GM21717 (cell line): Measurements from ENCODE around the gene C12orf76.
"Not testable (repeated sequence)": the region's sequence is repeated elsewhere in the genome, so short reads cannot be mapped to it uniquely, and the experiment has no call there.

ENCODE experiments used
- ATAC-seq: cut with Tn5 transposase; IDR thresholded peaks from one replicate; pipeline ENCODE4 v1.9.1; 2021; ENCODE audit warnings: mild to moderate bottlenecking, moderate library complexity; ENCODE audit not compliant: unreplicated experiment

C12orf76 gene

DNA sequence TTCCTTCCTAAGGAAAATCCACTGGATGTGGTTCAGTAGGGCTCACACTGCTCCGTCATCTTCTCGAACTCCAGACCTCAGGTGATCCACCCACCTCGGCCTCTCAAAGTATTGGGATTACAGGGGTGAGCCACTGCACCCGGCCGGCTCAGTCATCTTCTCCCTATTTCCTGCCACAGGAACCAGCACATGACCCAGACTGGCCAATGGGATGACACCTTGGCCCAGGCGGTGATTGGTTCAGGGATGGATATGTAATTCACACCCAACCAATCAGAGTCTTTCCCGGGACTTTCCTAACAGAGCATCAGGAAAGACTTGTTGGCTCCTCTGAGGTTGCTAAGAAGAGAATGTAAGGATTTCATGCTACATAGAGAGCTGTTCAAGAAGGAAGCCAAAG is 19.2 kb upstream of the C12orf76 start:
- no peak for ATAC-seq

DNA sequence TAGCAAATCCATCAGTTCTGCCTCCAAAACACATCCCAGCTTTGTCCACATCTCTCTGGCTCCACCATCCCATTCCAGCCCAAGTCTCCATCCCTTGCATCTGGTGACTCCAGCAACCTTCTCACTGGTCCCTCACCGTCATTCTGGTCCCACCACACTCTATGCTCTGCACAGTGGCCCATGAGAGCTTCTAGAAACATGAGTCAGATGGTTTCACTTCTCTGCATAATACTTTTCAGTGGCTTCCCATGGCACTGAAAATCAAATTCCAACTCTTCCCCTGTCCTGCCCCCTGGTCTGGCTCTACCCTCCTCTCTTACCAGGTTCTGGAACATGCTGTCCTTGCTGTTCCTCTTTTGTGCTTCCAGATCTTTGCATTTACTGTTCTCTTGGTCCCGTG is 17.2 kb upstream of the C12orf76 start:
- no peak for ATAC-seq

DNA sequence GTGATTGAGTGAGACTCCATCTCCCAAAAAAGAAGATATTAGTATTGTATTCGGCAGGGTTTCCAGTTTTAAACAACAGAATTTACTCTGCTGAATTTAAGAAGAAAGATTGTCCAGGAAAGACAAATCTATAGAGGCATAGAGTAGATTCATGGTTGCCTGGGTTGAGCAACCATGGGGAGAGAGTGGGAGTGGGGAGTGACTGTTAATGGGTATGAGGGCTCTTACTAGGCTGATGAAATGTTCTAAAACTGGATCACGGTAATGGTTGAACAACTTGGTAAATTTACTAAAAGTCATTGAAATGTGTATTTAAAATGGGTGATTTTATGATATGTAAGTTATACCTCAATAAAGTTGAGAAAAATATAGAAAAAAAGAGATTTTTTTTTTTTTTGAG is 13.9 kb upstream of the C12orf76 start:
- ATAC-seq, result no peak

DNA sequence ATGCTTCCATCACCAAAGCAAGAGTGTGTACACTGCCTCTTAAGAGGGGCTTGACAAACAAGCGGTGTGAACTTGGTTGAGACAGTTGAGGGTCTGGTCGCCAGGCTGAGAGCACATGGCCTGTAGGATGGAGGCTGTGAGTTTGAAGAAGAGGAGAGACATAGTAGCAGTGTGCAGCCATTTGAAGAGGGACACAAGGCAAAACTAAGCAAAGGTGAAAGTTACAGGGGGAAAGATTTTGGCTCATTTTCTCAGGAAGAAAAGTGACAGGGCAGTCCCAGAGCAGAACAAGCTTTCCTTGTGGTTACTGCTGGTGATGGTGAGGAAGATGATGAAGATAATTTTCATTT is 11.3 kb upstream of the C12orf76 start:
- ATAC-seq, result no peak

DNA sequence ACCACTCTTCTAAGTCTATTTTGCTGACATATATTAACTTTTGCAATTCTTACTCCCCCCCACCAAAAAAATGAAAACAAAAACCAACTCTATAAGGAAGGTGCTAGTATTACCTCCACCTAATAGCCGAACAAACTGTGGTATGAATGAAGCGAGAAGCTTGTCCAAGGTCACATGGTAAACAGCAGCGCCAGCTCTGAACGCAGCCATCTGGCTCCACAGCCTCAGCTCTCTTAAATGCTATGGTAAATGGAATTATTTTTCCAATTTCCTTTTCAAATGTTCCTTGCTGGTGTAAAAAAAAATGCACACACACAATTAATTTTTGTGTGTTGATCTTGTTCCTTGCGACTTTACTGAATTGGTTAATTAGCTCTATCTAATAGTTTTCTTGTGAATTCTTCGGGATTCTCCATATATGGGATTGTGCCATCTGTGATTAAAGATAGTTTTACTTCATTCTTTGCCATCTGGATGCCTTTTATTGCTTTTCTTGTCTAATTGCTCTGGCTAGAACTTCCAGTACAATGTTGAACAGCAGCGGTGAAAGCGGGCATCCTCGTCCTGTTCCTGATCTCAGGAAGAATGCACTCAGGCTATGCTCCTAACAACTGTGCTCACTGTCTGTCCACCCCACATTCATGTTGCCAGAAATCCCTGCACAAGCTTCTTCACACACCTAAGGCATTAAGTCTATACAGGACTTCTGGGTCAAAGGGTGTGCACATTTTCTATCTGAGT is 10.7 kb upstream of the C12orf76 start:
- no peak for ATAC-seq

DNA sequence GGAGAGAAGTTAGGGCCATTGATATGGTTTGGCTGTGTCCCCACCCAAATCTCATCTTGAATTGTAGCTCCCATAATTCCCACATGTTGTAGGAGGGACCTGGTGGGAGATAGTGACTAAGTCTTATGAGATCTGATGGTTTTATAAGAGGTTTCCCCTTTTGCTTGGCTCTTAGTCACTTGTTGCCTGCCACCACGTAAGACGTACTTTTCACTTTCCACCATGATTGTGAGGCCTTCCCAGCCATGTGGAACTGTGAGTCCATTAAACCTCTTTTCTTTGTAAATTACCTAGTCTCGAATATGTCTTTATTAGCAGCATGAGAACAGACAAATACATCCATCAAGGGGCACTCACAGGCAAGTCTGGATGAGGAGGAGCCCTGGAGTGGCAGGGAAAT is 8.3 kb upstream of the C12orf76 start:
- ATAC-seq, result not testable (repeated sequence)

DNA sequence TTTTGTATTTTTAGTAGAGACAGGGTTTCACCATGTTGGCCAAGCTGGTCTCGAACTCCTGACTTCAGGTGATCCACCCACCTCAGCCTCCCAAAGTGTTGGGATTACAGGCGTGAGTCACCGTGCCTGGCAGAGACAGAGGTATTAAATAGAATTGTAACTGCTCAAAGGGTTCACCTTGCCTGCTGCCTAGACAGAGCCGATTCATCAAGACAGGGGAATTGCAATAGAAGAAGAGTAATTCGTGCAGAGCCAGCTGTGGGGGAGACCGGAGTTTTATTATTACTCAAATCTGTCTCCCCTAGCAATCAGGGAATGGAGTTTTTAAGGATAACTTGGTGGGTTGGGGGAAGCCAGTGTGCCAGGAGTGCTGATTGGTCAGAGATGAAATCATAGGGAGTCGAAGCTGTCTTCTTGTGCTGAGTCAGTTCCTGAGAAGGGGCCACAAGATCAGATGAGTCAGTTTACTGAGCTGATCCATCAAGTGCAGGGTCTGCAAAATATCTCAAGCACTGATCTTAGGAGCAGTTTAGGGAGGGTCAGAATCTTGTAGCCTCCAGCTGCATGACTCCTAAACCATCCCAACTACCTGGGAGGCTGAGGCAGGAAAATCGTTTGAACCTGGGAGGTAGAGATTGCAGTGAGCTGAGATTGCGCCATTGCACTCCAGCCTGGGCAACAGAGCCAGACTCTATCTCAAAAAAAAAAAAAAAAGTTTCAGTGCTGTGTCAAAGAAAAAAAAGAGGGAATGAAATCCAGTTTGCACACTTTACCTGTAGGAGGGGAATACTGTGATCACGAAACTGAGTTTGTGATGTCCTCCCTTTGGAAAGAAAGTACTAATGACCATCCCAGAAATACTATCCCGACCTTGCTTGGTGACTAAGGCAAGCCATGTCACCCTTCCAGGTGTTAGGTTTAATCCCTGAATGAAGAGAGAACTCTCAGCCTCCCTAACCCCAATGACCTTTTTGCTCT is 7.3 kb upstream of the C12orf76 start:
- ATAC-seq, result not testable (repeated sequence)

DNA sequence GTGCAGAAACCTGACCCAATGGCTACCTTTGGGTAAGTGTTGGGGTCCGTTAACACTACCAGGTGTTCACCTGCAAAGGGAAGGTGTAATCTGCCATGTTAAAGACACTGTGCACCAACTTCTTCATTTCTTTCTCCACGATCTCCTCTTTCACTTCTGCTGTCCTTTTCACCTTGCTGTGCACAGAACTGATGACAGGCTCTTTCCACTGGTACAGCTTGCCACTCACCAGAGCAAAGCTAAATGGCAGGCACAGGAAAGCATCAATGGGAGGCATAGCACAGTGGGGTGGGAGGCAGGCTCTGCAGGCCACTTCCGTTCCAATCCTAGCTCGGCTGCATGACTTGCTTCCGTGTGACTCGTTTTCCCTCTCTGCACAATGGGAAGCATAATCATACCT is 2.6 kb upstream of the C12orf76 start:
- ATAC-seq, result no peak

DNA sequence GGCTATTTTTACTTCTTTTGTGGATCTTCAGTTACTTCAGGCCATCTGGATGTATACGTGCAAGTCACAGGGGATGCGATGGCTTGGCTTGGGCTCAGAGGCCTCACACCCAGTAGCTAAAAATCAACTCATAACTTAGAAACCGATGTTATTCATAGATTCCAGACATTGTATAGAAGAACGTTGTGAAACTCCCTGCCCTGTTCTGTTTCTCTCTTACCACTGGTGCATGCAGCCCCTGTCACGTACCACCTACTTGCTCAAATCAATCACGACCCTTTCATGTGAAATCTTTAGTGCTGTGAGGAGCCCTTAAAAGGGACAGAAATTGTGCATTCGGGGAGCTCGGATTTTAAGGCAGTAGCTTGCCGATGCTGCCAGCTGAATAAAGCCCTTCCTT is 1.3 kb upstream of the C12orf76 start:
- not testable (repeated sequence) for ATAC-seq

DNA sequence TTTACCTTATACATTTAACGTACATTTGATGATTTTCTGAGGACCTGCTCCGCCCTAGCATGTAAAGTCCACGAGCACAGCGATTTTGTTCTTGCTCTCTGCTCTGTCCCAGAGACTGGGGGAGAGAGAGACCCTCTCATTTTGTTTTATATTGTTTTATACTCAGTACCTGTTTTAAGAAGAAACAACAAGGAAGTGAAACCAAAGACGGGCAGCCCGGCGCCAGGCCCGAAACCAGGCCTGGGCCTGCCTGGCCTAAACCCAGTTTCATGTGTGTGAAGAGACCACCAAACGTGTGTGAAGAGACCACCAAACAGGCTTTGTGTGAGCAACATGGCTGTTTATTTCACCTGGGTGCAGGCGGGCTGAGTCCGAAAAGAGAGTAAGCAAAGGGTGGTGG is 712 bp upstream of the C12orf76 start:
- ATAC-seq, result not testable (repeated sequence)

DNA sequence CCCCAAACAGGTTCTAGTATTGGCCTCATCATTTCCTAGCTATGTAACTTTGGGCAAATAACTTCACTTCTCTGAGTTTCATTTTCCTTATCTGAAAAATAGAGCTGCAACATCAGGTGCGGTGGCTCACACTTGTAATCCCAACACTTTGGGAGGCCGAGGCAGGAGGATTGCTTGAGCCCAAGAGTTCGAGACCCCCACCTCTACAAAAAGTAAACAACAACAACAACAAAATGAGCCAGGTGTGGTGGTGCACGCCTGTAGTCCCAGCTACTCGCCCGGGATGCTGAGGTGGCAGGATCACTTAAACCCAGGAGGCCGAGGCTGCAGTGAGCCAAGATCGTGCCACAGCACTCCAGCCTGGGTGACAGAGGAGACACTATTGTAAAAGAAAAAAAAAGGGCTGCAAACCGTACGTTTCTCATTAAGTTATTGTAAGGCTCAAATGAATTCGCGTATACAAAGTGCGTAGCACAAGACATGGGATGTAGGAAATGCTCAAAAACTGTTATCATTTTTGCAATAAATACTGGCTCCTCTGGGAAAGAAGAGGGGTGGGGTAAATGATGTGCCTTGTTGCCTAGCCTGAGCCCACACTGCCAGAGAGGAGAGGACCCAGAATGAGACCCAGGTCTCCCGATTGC is 903 bp downstream of the C12orf76 start:
- ATAC-seq, result no peak

DNA sequence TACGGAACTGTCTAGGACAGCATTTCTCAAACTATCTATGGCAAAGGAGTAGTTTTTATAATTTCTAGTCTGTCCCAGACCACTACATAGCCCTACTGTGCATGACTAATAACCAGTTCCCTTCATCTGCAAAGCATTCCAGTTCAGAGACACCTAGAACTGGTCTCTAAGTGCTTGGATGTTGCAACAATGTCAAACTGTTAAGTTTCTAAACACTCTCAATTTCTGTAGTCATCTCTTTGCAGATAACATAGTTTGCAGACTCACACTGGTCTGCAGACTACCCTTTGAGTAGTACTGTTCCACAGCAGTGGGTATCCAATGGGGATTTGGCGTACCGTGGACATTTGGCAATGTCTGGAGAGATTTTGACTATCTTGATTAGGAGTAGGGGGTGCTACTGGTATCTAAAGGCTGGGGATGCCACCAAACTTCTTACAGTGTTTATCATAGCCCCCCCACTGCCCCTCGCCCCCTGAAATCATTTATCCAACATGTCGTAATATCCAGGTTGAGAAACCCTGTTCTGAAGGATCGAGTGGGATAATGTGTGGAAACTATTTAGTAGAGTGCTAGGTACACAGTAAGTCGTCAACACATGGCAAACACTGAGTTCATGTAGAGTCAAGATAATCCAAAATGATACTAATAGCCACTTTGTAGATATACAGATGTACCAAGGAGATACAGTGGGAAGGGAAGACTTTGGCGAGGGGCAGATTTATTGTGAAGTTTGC is 1.7 kb downstream of the C12orf76 start:
- no peak for ATAC-seq

DNA sequence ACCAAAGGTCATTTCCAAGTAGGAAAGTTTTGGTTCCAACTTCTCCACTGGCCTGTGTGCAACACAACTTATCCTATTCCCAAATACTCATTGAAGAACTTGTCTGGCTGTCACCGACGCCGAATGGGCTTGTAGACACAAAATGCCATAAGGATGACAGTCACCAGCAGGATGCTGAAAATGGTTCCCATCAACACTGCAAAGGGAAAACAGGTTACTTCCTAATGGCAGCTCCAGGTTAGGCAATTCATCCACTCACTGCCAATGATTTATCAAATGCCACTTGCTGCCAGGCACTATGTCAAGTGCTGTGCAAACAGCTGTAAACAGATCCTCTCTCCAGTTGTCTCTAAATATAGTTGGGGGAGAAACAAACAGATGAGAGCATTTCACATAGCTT is 6.1 kb downstream of the C12orf76 start:
- no peak for ATAC-seq

DNA sequence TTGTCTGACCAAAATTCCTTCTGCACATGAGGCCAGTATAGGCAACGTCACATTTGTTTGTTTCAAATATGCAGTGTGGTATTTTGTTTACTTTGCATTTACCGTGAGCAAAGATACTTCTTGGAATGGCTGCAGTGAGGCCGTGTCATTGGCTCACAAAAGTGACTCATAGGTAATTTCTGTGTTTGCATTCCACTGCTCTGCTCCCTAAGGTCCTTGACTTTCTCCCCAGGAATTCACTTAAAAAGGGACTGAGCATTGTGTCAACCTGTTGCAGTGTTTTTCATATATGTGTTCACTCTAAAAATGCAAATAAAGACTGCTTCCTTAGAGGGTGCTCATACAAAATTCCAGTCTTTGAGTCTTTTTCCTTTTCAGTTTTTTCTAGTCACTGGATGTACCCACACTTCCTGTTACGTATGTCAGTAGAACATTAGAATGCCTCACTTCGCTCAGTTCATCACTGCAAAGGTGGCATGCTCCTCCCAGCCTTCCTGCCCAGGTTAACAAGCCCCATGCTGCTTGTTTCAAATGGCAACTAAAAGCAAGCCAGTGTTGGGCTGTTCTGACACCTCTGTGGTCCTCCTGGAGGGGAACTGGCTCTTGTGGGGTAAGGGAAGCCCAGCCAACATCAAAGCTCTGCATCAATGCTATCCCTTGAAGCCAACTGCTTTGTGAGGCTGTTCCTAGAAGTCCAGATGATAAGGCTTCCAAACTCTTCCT is 9.1 kb downstream of the C12orf76 start:
- no peak for ATAC-seq

DNA sequence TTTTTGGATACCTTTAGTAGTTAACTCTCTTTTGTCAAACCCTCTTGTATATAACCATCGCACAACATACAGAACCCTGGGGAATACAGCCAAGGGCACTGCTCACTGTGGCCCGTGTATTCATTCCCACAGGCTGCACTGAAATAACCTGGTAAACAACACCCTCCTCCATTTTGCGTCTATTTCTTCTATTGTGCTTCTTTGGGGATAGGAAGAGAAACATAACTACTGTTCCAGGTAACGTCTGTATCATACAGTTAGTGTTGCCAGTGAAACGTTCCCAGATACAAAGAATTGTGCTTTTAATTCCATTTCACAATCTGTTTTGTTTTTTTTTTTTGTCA is 9.6 kb downstream of the C12orf76 start:
- ATAC-seq, result no peak

DNA sequence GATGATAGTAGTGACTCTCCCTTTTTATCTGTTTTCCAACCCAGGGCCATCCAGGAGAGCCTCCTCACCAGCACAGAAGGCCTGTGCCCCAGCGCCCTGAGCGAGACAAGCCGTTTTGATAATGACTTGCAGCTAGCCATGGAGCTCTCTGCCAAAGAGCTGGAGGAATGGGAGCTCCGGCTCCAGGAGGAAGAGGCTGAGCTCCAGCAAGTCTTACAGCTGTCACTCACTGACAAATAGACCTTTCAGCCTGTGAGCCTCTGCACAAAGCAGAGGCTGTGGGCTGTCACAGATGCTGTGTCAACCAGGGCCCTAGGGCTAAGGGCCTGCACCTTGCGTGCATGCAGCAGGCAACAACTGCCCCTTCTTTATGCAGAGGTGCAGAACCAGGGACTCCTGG is 11.0 kb downstream of the C12orf76 start:
- ATAC-seq, result no peak

DNA sequence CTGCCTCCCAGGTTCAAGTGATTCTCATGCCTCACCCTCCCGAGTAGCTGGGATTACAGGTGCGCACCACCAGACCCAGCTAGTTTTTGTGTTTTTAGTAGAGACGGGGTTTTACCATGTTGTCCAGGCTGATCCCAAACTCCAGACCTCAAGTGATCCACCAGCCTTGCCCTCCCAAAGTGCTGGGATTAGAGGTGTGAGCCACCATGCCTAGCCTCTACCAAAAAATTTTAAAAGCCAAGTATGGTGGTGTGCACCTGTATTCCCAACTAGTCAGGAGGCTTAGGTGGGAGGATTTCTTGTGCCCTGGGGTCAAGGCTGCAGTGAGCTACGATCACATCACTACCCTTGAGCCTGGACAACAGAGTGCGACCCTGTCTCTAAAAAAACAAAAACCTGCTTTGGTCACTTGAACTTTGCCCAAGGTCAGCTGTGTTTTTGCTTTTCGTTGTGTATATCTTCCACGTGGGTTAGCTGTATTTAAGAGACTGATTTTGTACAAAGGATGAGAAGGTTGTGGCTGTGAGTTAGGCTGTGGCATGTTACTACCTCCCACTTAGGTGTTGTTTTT is 12.7 kb downstream of the C12orf76 start:
- no peak for ATAC-seq

DNA sequence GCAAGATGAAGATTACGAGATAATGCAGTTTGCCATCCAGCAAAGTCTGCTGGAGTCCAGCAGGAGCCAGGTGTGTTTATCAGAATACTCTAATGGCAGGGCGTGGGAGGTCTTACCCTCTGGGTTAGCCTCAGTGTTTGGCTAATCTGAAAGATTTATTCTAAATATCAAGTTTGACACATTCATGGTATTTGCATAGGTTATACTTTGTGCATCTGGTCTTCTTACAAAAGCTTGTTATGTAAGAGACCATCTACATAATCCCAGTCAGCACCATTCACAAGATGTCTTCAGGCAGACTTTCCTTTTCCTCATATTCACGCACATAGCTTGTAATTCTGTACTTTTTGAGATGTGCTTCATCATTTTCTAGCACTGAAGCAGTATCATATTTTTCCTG is 14.4 kb downstream of the C12orf76 start:
- no peak for ATAC-seq

DNA sequence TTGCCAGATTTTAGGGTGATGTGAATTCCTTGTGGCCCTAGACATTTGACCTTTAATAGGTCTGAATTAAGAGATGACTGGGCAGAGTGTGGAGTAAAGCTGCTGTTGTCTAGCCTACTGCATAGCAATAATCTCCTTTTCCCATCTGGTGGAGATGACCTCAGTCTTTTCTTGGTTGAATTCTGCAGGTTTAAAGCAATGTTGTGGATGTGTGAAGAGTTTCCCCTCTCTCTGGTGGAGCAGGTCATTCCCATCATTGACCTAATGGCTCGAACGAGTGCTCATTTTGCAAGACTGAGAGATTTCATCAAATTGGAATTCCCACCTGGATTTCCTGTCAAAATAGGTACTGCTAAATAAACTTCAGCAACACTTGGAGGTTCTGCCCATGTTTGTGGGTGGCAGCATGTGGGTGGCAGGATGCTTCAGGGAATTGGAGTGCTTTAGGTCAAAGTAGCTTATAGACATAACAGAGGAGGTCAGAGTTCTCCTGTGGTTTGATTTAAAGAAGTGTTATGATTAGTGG is 19.0 kb downstream of the C12orf76 start:
- ATAC-seq, result no peak

DNA sequence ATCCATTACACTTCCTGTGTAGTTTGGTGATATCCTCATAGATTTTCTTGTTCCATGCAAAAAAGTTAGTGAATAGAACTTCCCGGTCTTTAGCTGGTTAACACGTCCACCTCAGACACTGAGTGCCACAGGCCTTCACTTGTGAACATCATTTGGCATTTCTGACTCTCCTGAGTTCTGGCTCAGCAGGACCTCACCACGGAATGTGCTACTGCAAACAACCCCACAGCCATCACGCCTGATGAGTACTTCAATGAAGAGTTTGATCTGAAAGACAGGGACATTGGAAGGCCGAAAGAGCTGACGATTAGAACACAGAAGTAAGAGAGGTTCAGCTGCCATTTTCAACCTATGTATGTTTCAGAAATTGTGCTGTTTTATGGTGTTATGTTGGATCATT is 20.0 kb downstream of the C12orf76 start:
- no peak for ATAC-seq
